GM12875 (cell line): ENCODE measurements around the gene TMEM214.

Experiments
- H3K4me3 ChIP-seq: one replicate; pipeline ENCODE4 v1.5.1; 2011; ENCODE audit warnings: low read depth, low read length, control low read depth
- CTCF ChIP-seq: IDR thresholded peaks from 2 replicates; pipeline ENCODE4 v1.5.1; 2011; ENCODE audit warnings: low read depth, mild to moderate bottlenecking, control low read depth, inconsistent platforms, low read length, moderate library complexity, borderline replicate concordance; ENCODE audit not compliant: insufficient read depth

TMEM214 gene

GRCh38 chr2:27089111-27089954, 56.6 kb downstream of the TMEM214 start:
- H3K4me3 ChIP-seq: no peak overlapping the region
- TF ChIP-seq CTCF: no peak
